OCI-LY7 (cell line): ENCODE data around the gene TBC1D24. TPM values are rescaled to one million over a fixed set of nuclear protein-coding genes. Genes with fewer than 3 reads are reported as not detected.
A peak's percentile ranks its signal among the peaks of the same experiment; 100 is the strongest.

ENCODE experiments used
- BruUV-seq: library from RNA; stranded (reverse); fragments of 400-500 nt; replicated peaks from 2 replicates; lab custom pipeline; 2021; lab: Mats Ljungman, UMichigan
- CTCF ChIA-PET: fragments of 300-600 bp; sonication (Branson Sonifier 250); formaldehyde crosslinking; loops from one replicate; lab custom pipeline; 2022; ENCODE audit warnings: antibody characterized with exemption; ENCODE audit not compliant: unreplicated experiment; lab: Charles Lee
- POLR2A ChIA-PET: fragments of 300-600 bp; sonication (Branson Sonifier 250); formaldehyde crosslinking; loops from one replicate; lab custom pipeline; 2022; ENCODE audit warnings: antibody characterized with exemption; lab: Charles Lee
- DNase-seq: peaks from one replicate; pipeline ENCODE4 v3.0.0-alpha.2; 2015; ENCODE audit warnings: low spot score
- H2AFZ ChIP-seq: fragments of 200-600 bp; sonication (generic), shearing (Covaris generic); 2 replicates; pipeline ENCODE4 v1.6.1; 2014; ENCODE audit warnings: mild to moderate bottlenecking, antibody characterized with exemption, low read length, moderate library complexity
- H3K27ac ChIP-seq: fragments of 200-600 bp; sonication (generic); 2 replicates; pipeline ENCODE4 v1.5.1; 2014; ENCODE audit warnings: mixed run types, low read depth, mild to moderate bottlenecking, moderate library complexity, low read length, inconsistent platforms; ENCODE audit not compliant: poor library complexity, severe bottlenecking
- H3K36me3 ChIP-seq: fragments of 200-600 bp; sonication (generic); 2 replicates; pipeline ENCODE4 v1.6.1; 2014; ENCODE audit warnings: mild to moderate bottlenecking, antibody characterized with exemption, low read length, moderate library complexity, mixed read lengths; ENCODE audit not compliant: insufficient read depth
- H3K4me1 ChIP-seq: fragments of 200-600 bp; sonication (generic); 2 replicates; pipeline ENCODE4 v1.5.1; 2014; ENCODE audit warnings: mild to moderate bottlenecking, low read length; ENCODE audit not compliant: insufficient read depth, poor library complexity, severe bottlenecking
- H3K4me2 ChIP-seq: fragments of 200-600 bp; sonication (generic); 2 replicates; pipeline ENCODE4 v1.6.1; 2014; ENCODE audit warnings: mild to moderate bottlenecking, low read length
- H3K4me3 ChIP-seq: fragments of 200-600 bp; sonication (generic); 2 replicates; pipeline ENCODE4 v1.5.1; 2014; ENCODE audit warnings: mild to moderate bottlenecking, low read depth, low read length; ENCODE audit not compliant: poor library complexity, severe bottlenecking
- H3K79me2 ChIP-seq: fragments of 200-600 bp; sonication (generic); 2 replicates; pipeline ENCODE4 v1.6.1; 2016; ENCODE audit warnings: low read depth, mild to moderate bottlenecking, low read length, moderate library complexity, mixed read lengths; ENCODE audit not compliant: insufficient read depth
- H3K9me2 ChIP-seq: fragments of 200-600 bp; sonication (generic); 2 replicates; pipeline ENCODE4 v1.6.1; 2016; ENCODE audit warnings: mild to moderate bottlenecking, low read length, mixed read lengths; ENCODE audit not compliant: insufficient read depth
- H3K9me3 ChIP-seq: fragments of 200-600 bp; sonication (generic); 2 replicates; pipeline ENCODE4 v1.6.1; 2014; ENCODE audit warnings: mild to moderate bottlenecking, mixed run types, low read length, mixed read lengths
- H4K20me1 ChIP-seq: fragments of 200-600 bp; sonication (generic); 2 replicates; pipeline ENCODE4 v1.6.1; 2014; ENCODE audit warnings: mild to moderate bottlenecking, antibody characterized with exemption, low read length, moderate library complexity, mixed read lengths; ENCODE audit not compliant: insufficient read depth
- EZH2phosphoT487 ChIP-seq: fragments of 200-600 bp; sonication (generic); IDR thresholded peaks from 2 replicates; pipeline ENCODE4 v1.6.1; 2018; ENCODE audit warnings: low read depth, borderline replicate concordance, mild to moderate bottlenecking, mixed run types, antibody characterized with exemption, low read length, moderate library complexity, mixed read lengths
- intact Hi-C: fragments of 100-400 bp; cut with micrococcal nuclease; formaldehyde crosslinking; loops from one replicate; pipeline ENCODE4 v1.10.0; 2022; ENCODE audit not compliant: unreplicated experiment
- total RNA-seq, 2 experiments: library from RNA; depleted of rRNA in 1 of 2; stranded (reverse); fragments of >200 nt in 1 of 2; shearing (Covaris generic) in 1 of 2; gene quantifications; 2 replicates each; pipeline ENCODE4 v1.2.3, GENCODE V29; 2014 to 2022
- TF ChIP-seq, protein P1 (sequence below): fragments of 200-600 bp; sonication (generic); conservative IDR thresholded peaks from 2 replicates; pipeline ENCODE4 v1.5.1; 2014; ENCODE audit warnings: mild to moderate bottlenecking, antibody characterized with exemption, low read length, moderate library complexity, mixed read lengths

TBC1D24 gene
- total RNA-seq, 2 experiments from 2014 or later = 23.4 to 34.7 TPM

DNA sequence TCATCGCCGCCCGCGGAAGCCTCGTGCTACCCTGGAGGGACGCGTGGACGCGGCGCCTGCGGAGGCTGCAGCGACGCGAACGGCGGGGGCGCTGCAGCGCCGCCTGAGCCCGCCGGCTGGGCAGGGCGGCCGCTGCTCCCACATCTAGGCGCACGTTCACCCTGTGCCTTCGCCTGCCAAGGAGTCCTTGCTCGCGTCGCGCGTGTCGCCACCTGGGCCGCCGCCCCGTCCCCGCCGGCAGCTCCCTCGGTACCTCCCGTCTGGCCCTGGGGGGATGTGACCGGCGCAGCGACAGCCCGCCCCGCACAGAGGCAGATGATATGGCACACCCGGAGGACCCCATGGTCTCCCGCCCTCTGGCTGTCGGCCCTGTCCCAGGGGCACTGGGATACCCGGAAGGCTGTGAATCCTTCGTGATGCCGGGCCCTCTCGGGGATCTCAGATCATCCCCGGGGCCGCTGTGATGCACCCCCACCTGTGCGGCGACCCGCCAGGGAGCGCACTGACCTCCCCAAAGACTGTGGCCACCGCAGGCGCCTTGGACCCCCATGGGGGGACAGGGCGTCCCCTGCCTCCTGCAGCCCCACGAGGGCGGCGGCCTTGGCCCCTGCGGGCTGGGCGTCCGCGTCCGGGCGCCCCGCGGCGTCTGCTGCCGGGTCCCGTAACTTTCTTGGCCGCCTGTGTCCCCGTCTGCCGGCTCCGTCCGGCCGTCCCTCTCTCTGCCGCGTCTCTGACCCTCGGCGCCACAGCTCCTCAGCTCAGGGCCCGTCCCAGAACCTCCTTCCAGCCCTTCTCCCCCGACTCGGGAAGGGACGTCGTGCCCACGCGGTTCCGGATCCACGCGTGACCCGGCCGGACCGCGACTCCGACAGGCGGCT is 689 bp upstream of the TBC1D24 start:
- POLR2A ChIA-PET = no interaction called here

DNA sequence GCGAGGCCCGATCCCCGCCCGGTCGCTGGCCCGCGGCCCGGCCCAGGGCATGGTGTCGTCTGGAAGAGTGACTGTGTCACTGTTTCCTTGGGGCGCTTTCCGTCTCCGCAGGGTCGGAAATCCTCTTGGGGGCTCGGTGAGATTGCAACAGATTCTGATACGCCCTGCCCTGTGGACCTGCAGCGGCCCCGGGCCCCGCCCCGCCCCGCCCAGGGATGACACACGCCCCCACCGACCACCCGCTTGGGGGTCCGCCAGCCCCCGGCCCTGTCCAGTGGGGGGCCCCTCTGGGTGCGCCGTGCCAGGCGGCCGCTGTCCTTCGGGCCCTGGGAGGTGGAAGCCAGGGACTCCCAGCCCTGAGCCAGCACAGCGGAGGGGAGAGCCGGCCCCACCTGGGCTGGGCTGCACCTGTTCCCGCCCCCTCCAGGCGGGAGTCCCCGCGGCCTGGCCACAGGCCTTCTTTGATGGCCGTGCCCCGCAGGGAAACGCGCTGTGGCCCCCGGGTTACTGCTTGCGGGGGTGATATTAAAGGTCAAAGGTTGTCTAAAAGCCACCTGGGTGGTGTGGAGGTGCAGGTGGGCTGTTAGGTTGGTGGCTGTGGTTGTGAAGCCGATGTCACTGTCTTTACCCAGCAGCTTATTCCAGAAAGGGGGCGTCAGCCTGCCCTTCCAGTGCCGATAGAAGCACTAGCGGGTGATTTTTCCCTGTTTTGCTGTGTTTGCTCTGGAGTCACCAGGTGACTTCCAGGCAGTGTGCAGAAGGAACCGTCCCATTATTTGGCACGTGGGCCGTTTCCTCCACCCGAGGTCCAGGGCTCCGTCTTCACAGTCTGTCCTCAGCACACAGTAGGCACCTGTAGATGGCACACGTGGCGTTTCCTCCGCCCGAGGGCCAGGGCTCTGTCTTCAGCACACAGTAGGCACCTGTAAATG is 752 bp downstream of the TBC1D24 start:
- ChIA-PET CTCF (no interaction called here), POLR2A (interaction anchor here (0.6 kb wide), 1 partner anchor 146 kb away, joined by 3 read pairs; no protein-coding TSS in a partner anchor)
- H3K36me3 ChIP-seq = peaks cover 7% of the 10 kb centered on the region; the same call in 1 of the 2 replicates
- H3K4me1 ChIP-seq = peaks cover 44% of the 10 kb centered on the region
- intact Hi-C loops = loop anchor here (2.0 kb wide), 1 partner anchor 25 kb away; no protein-coding TSS in a partner anchor
- no peaks in the 10 kb centered on the region for H3K9me3 ChIP-seq
- peak overlapping the region; percentile 77 for H3K4me2 ChIP-seq
- no TSS peak for BruUV-seq
- DNase-seq = peak; percentile 62
- H2AFZ ChIP-seq = no peak overlapping the region
- H3K27ac ChIP-seq = no peak overlapping the region
- H3K9me2 ChIP-seq = no peaks in the 10 kb centered on the region
- H3K4me3 ChIP-seq = peak overlapping the region; percentile 92
- peaks cover 9% of the 10 kb centered on the region; the same call in 1 of the 2 replicates for H4K20me1 ChIP-seq
- TF ChIP-seq, protein P1, sequence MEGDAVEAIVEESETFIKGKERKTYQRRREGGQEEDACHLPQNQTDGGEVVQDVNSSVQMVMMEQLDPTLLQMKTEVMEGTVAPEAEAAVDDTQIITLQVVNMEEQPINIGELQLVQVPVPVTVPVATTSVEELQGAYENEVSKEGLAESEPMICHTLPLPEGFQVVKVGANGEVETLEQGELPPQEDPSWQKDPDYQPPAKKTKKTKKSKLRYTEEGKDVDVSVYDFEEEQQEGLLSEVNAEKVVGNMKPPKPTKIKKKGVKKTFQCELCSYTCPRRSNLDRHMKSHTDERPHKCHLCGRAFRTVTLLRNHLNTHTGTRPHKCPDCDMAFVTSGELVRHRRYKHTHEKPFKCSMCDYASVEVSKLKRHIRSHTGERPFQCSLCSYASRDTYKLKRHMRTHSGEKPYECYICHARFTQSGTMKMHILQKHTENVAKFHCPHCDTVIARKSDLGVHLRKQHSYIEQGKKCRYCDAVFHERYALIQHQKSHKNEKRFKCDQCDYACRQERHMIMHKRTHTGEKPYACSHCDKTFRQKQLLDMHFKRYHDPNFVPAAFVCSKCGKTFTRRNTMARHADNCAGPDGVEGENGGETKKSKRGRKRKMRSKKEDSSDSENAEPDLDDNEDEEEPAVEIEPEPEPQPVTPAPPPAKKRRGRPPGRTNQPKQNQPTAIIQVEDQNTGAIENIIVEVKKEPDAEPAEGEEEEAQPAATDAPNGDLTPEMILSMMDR = 0 out of 2 replicates have a peak, but pooled peaks have one; percentile 13
- no peak for TF ChIP-seq EZH2phosphoT487
- H3K79me2 ChIP-seq = peaks cover 23% of the 10 kb centered on the region; the same call in 1 of the 2 replicates

More for the DNA sequence above, 689 bp upstream of the TBC1D24 start:
- no peaks in the 10 kb centered on the region for H3K9me3 ChIP-seq
- H3K9me2 ChIP-seq = no peaks in the 10 kb centered on the region
- H3K27ac ChIP-seq = peak overlapping the region; percentile 86
- peak overlapping the region; percentile 91 for H3K4me2 ChIP-seq
- peaks cover 9% of the 10 kb centered on the region; the same call in 1 of the 2 replicates for H4K20me1 ChIP-seq
- BruUV-seq = TSS peak; percentile 68
- peaks cover 17% of the 10 kb centered on the region; the same call in 1 of the 2 replicates for H3K79me2 ChIP-seq
- DNase-seq = peak; percentile 79
- peak overlapping the region; percentile 92 for H3K4me3 ChIP-seq
- H3K4me1 ChIP-seq = peaks cover 58% of the 10 kb centered on the region
- intact Hi-C loops = loop anchor here (2.0 kb wide), 1 partner anchor 27 kb away; no protein-coding TSS in a partner anchor
- TF ChIP-seq EZH2phosphoT487 = no peak
- TF ChIP-seq, protein P1 = peak; percentile 61
- CTCF ChIA-PET = no interaction called here
- peaks cover 7% of the 10 kb centered on the region; the same call in 1 of the 2 replicates for H3K36me3 ChIP-seq
- no peak overlapping the region for H2AFZ ChIP-seq
